Superior temporal gyrus (tissue), 1 donor: ENCODE results near the gene NDUFB6.
A peak's percentile ranks its signal among the peaks of the same experiment; 100 is the strongest.
"Not testable (repeated sequence)": the region's sequence is repeated elsewhere in the genome, so short reads cannot be mapped to it uniquely, and the experiment has no call there.

Experiments
- DNase-seq: peaks from one replicate; pipeline ENCODE4 v3.0.0-alpha.2; 2016; ENCODE audit errors: extremely low spot score

NDUFB6 gene

DNA sequence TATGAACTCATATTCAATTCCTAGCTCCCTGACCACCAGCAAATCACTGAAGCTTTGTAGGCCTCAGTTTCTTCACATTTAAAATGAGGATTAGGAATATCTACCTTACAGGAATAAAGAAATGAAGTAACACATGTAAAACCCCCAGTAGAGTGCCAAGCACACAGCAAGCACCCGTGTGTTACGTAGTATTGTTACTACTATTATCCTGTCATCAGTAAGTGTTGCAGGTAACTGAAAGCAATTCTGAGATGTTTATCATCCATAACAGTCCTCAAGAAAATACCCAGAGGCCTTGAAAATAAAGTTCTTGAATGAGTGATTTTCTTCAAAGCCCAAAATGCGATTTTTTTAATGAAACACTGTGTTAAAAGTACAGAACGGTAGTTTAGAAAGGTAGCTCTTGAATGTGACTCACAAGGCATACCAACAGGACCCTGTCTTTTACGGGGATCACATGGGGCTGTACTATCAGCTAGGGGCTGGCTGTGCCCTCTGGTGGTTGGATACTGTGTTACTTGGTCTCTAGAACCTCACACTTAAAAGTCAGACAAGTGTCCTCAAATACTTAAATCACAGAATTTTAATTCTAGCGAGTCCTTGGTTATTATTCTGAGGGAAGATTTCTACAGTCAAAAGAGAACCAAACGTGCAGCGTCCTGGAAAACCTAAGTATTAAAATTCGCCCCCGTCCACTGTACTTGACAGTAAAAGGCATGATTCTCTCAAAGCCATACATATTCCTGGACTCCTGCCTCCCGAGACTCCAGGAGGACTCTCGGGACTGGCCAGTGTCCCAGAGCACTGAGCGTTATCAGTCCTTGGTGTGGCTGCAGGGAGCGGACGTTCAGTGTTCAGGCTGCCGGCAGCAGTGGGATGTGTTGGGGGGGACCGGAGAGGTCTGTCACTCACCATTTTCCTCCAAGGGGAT, 725 bp downstream of the NDUFB6 start:
- DNase-seq, result peak; percentile 83

DNA sequence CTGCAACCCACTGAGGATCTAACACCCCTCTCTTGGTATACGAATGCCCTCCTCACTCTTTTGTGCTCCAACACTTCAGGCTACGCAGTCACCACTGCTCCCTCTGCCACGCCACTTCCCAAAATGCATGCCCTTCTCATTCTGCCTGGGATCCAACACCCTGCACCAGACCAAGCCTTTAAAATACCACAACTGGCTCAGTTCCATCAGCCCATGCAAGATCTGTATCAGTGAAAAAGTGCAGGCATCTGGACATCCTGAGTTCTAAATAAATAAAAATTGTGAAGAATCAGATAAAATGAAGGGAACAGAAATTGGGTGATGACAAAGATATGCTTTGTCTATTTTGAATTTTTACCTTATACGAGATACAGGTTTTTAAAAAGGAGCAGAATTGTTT, 2.7 kb downstream of the NDUFB6 start:
- no peak for DNase-seq

- no peak for DNase-seq
Observed at GRCh38 chr9:32566770-32567169, 6.2 kb downstream of the NDUFB6 start.

DNA sequence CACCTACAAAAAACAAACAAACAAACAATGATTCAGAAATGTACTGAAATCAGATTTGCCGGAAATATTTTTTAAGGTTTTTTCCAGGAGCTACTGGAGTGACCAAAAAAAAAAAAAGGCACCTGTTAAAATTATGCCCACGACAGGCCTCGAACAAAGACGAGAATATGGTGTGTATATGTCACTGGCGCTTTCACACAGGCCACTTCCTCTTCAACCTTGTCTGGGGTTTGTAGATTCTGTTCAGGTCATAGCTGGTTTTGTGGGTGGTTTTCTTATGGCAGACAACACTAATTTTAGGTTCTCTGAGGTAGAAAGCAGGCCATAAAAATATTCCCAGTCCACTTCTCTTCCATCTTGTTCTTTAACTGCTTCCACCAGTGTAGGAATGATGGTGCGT, 7.0 kb downstream of the NDUFB6 start:
- DNase-seq, result no peak

DNA sequence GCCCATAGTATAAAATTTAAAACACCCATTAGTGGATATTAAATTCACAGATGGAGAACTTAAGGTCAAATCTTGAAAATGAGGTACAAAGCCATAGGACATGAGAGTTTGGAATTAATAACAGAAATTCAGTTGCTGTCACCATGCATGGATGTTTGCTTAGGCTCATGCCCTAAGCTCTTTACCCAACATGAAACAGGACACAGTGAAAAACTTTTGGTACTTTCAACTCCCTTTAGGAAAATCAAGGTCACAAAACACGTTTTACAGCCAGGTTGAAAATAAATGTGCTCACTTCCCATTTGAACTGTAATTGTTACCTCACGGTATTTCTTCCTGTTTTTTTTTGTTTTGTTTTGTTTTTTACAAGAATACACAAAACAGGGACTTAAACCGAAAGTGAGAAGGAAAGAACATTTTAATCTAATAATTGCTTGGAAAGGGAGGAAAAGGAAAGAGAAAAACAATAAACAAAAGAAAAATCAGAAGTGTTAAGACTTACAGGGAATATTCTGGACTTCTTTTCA, 14.5 kb downstream of the NDUFB6 start:
- DNase-seq, result no peak

- no peak for DNase-seq
Observed at GRCh38 chr9:32554591-32554990, 18.4 kb downstream of the NDUFB6 start.

DNA sequence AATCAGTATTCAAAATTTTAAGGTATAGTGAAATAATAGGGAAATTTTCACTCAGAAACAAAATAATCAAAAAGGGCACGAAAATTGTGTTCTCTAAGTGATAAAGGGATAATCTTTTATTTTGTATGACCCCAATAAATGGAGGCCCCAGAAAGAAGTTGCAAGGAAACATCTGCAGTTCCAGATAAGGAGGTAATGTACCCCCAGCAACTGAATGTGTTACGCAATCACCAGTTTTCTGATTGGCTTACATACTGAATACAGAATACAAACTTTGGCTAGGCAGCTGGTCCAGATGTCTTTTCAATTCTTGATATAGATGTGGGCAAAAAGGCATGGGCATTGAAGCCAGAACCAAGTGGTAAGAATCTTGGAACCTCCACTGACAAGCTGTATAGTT, 18.9 kb downstream of the NDUFB6 start:
- DNase-seq, result no peak

DNA sequence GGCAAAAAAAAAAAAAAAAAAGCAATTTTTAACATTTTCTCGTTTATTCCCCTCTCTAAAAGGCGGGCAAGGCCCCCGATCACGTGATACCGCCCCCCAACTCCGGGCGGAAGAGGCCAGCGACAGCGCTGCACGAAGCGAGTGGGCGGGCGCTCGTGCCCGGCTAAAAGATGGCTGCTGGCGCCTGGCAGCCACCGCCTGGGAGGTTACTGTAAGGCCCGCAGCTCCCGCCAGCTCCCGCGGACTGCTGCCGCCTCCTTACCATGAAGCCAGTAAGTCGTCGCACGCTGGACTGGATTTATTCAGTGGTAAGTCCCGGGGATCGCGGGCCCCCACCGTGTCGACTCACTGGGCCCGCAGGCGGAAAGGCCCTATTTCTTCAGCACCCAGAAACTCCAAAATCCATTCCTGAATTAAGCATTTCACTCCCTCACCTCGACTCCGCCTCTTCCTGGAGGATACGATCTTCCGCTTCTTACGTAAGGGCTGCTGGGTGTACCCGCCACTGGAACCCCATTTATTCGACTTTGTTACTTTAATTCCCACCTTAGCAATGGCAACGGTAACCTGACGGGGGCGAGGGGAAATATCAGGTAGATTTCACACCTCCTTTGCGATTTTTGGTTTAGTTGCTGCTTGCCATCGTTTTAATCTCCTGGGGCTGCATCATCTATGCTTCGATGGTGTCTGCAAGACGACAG, 20.6 kb downstream of the NDUFB6 start, which contains the start of the genes SMIM27 and TOPORS:
TSS of gene SMIM27 (plus strand) at position 156 of the 701 bp plus-strand sequence. CDS start at position 264, 108 bp downstream.
TSS of gene TOPORS (minus strand) at position 415 of the 701 bp plus-strand sequence. CDS start at position 265, 150 bp downstream.
- peak; percentile 97 for DNase-seq

GRCh38 chr9:32551276-32552051, 21.5 kb downstream of the NDUFB6 start:
- DNase-seq, result peak; percentile 69

GRCh38 chr9:32550562-32551275, 22.2 kb downstream of the NDUFB6 start:
- peak; percentile 94 for DNase-seq

- DNase-seq, result peak; percentile 61
Observed at GRCh38 chr9:32550150-32550561, 22.8 kb downstream of the NDUFB6 start.

- DNase-seq, result not testable (repeated sequence)
Observed at GRCh38 chr9:32548213-32548612, 24.7 kb downstream of the NDUFB6 start.

GRCh38 chr9:32545884-32546283, 27.1 kb downstream of the NDUFB6 start:
- DNase-seq, result no peak

GRCh38 chr9:32543047-32543446, 29.9 kb downstream of the NDUFB6 start:
- no peak for DNase-seq

GRCh38 chr9:32533816-32534215, 39.1 kb downstream of the NDUFB6 start:
- DNase-seq, result no peak

GRCh38 chr9:32533336-32533735, 39.6 kb downstream of the NDUFB6 start:
- DNase-seq, result no peak

- no peak for DNase-seq
Observed at GRCh38 chr9:32526707-32527048, 46.3 kb downstream of the NDUFB6 start.

GRCh38 chr9:32526041-32526706, 46.8 kb downstream of the NDUFB6 start, which contains the start of gene RIGI:
TSS of gene RIGI (minus strand) at chr9:32526196. CDS start at chr9:32526166, 30 bp downstream.
- DNase-seq, result peak; percentile 83

GRCh38 chr9:32525709-32526030, 47.3 kb downstream of the NDUFB6 start:
- peak; percentile 45 for DNase-seq

- DNase-seq, result peak; percentile 47
Observed at GRCh38 chr9:32524892-32525708, 47.9 kb downstream of the NDUFB6 start.
